GM21381 (cell line): ENCODE results near the gene OR4C13.
"Not testable (repeated sequence)": the region's sequence is repeated elsewhere in the genome, so short reads cannot be mapped to it uniquely, and the experiment has no call there.

Experiments used
- ATAC-seq: cut with Tn5 transposase; IDR thresholded peaks from one replicate; pipeline ENCODE4 v1.9.1; 2021; ENCODE audit warnings: mild to moderate bottlenecking, moderate library complexity; ENCODE audit not compliant: unreplicated experiment

The OR4C13 gene

GRCh38 chr11:49952091-49952490 lies at the start of gene OR4C13:
OR4C13 (plus strand) TSS chr11:49952391; CDS start chr11:49952423, 32 bp downstream.
- ATAC-seq, result no peak

GRCh38 chr11:49911516-49911915 lies 40.7 kb upstream of the OR4C13 start:
- ATAC-seq, result not testable (repeated sequence)

GRCh38 chr11:49948701-49949100 lies 3.5 kb upstream of the OR4C13 start:
- ATAC-seq, result not testable (repeated sequence)

- ATAC-seq, result not testable (repeated sequence)
These were observed 21.2 kb downstream of the OR4C13 start for GRCh38 chr11:49973439-49973838.

GRCh38 chr11:49982435-49982834 lies 30.2 kb downstream of the OR4C13 start, which contains the start of gene OR4C12:
OR4C12 (minus strand) TSS chr11:49982535; CDS start chr11:49982501, 34 bp downstream.
- not testable (repeated sequence) for ATAC-seq

GRCh38 chr11:49995565-49995964 lies 43.4 kb downstream of the OR4C13 start:
- no peak for ATAC-seq
